ENCODE measurements around the gene UNC5C.

UNC5C gene

DNA sequence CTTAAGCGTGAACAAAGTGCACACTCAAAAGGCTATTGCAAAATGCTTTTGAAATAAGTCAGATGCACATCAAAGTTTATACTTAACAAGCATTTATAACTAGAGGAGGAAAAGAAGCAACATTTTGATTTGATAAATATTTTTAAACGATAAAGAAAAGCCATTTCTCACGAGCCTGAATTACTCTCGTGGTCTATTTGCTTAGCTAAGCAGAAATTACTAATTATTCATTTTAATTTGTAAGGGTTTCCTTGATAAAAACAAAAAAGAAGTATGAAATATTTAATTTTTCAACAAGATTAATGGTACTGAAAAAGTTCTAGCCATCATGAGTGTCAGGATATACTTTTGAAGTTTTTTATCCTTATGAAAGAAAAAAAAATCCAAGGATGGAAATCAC, 78.2 kb downstream of the UNC5C start:
- no peak overlapping the region for H2AFZ ChIP-seq (ENCODE audit: low read depth)
- no peaks in the 10 kb centered on the region for H3K79me2 ChIP-seq (ENCODE audit: insufficient read depth, low read depth)
- H3K27ac ChIP-seq = no peak overlapping the region
- H3K4me3 ChIP-seq (IDR thresholded peaks at IDR 0.05; ENCODE audit: insufficient read depth, low read depth, low read length) = no peak overlapping the region
- H3K4me2 ChIP-seq = no peak overlapping the region
- no peak overlapping the region for H3K9ac ChIP-seq
- H3K27me3 ChIP-seq (ENCODE audit: insufficient read depth, low read depth) = no peaks in the 10 kb centered on the region
- H3K4me1 ChIP-seq (ENCODE audit: low read depth, poor library complexity, severe bottlenecking) = no peaks in the 10 kb centered on the region
- TF ChIP-seq, protein P1, sequence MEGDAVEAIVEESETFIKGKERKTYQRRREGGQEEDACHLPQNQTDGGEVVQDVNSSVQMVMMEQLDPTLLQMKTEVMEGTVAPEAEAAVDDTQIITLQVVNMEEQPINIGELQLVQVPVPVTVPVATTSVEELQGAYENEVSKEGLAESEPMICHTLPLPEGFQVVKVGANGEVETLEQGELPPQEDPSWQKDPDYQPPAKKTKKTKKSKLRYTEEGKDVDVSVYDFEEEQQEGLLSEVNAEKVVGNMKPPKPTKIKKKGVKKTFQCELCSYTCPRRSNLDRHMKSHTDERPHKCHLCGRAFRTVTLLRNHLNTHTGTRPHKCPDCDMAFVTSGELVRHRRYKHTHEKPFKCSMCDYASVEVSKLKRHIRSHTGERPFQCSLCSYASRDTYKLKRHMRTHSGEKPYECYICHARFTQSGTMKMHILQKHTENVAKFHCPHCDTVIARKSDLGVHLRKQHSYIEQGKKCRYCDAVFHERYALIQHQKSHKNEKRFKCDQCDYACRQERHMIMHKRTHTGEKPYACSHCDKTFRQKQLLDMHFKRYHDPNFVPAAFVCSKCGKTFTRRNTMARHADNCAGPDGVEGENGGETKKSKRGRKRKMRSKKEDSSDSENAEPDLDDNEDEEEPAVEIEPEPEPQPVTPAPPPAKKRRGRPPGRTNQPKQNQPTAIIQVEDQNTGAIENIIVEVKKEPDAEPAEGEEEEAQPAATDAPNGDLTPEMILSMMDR (conservative IDR thresholded peaks at IDR 0.05; ENCODE audit: low read depth, low read length) = no peak
- H4K20me1 ChIP-seq (ENCODE audit: insufficient read depth) = no peaks in the 10 kb centered on the region
- H3K36me3 ChIP-seq (ENCODE audit: insufficient read depth) = no peaks in the 10 kb centered on the region

- H2AFZ ChIP-seq (ENCODE audit: low read depth) = no peak overlapping the region
- H3K9ac ChIP-seq = no peak overlapping the region
- no peaks in the 10 kb centered on the region for H3K36me3 ChIP-seq (ENCODE audit: insufficient read depth)
- H3K4me1 ChIP-seq (ENCODE audit: low read depth, poor library complexity, severe bottlenecking) = no peaks in the 10 kb centered on the region
- H3K27ac ChIP-seq = no peak overlapping the region
- TF ChIP-seq, protein P1 (conservative IDR thresholded peaks at IDR 0.05; ENCODE audit: low read depth, low read length) = no peak
- no peaks in the 10 kb centered on the region for H3K79me2 ChIP-seq (ENCODE audit: insufficient read depth, low read depth)
- H3K4me3 ChIP-seq (IDR thresholded peaks at IDR 0.05; ENCODE audit: insufficient read depth, low read depth, low read length) = no peak overlapping the region
- H4K20me1 ChIP-seq (ENCODE audit: insufficient read depth) = no peaks in the 10 kb centered on the region
- H3K4me2 ChIP-seq = no peak overlapping the region
- no peaks in the 10 kb centered on the region for H3K27me3 ChIP-seq (ENCODE audit: insufficient read depth, low read depth)
Observed at GRCh38 chr4:95469617-95470016, 79.2 kb downstream of the UNC5C start.

GRCh38 chr4:95466791-95467190, 82.0 kb downstream of the UNC5C start:
- Histone ChIP-seq H3K4me2 (no peak overlapping the region), H4K20me1 (ENCODE audit: insufficient read depth) (no peaks in the 10 kb centered on the region), H3K27ac (no peak overlapping the region), H3K79me2 (ENCODE audit: insufficient read depth, low read depth) (no peaks in the 10 kb centered on the region), H3K4me1 (ENCODE audit: low read depth, poor library complexity, severe bottlenecking) (no peaks in the 10 kb centered on the region), H3K36me3 (ENCODE audit: insufficient read depth) (no peaks in the 10 kb centered on the region), H2AFZ (ENCODE audit: low read depth) (no peak overlapping the region), H3K9ac (no peak overlapping the region), H3K27me3 (ENCODE audit: insufficient read depth, low read depth) (no peaks in the 10 kb centered on the region), H3K4me3 (IDR thresholded peaks at IDR 0.05; ENCODE audit: insufficient read depth, low read depth, low read length) (no peak overlapping the region)
- TF ChIP-seq, protein P1 (conservative IDR thresholded peaks at IDR 0.05; ENCODE audit: low read depth, low read length) = no peak

GRCh38 chr4:95465010-95465409, 83.8 kb downstream of the UNC5C start:
- TF ChIP-seq, protein P1 (conservative IDR thresholded peaks at IDR 0.05; ENCODE audit: low read depth, low read length) = no peak
- Histone ChIP-seq H4K20me1 (ENCODE audit: insufficient read depth) (no peaks in the 10 kb centered on the region), H3K27ac (no peak overlapping the region), H3K36me3 (ENCODE audit: insufficient read depth) (no peaks in the 10 kb centered on the region), H3K9ac (no peak overlapping the region), H3K4me2 (no peak overlapping the region), H3K4me3 (IDR thresholded peaks at IDR 0.05; ENCODE audit: insufficient read depth, low read depth, low read length) (no peak overlapping the region), H3K79me2 (ENCODE audit: insufficient read depth, low read depth) (no peaks in the 10 kb centered on the region), H3K27me3 (ENCODE audit: insufficient read depth, low read depth) (no peaks in the 10 kb centered on the region), H2AFZ (ENCODE audit: low read depth) (no peak overlapping the region), H3K4me1 (ENCODE audit: low read depth, poor library complexity, severe bottlenecking) (no peaks in the 10 kb centered on the region)
